Muscle layer of colon (tissue), 2 donors: ENCODE results near the gene SBF1.

Experiments used
- H3K27ac ChIP-seq: one replicate; pipeline ENCODE4 v1.7.0; 2013; ENCODE audit warnings: low read depth, mild to moderate bottlenecking, low read length, moderate library complexity
- H3K27me3 ChIP-seq, 2 donors: one replicate each; pipeline ENCODE4 v1.7.0; 2013; ENCODE audit warnings: low read length in 2 of 2, mild to moderate bottlenecking in 2 of 2; ENCODE audit not compliant: insufficient read depth in 2 of 2, control insufficient read depth in 1 of 2
- H3K36me3 ChIP-seq: one replicate; pipeline ENCODE4 v1.7.0; 2013; ENCODE audit warnings: mild to moderate bottlenecking, low read length; ENCODE audit not compliant: insufficient read depth
- H3K4me1 ChIP-seq: one replicate; pipeline ENCODE4 v1.7.0; 2013; ENCODE audit warnings: mild to moderate bottlenecking, low read length; ENCODE audit not compliant: insufficient read depth
- H3K4me3 ChIP-seq, 2 donors: one replicate each; pipeline ENCODE4 v1.7.0; 2013; ENCODE audit warnings: low read length in 2 of 2, low read depth in 1 of 2, mild to moderate bottlenecking in 1 of 2, moderate library complexity in 1 of 2
- H3K9ac ChIP-seq: one replicate; pipeline ENCODE4 v1.7.0; 2013; ENCODE audit warnings: low read length
- H3K9me3 ChIP-seq: one replicate; pipeline ENCODE4 v1.7.0; 2013; ENCODE audit warnings: mild to moderate bottlenecking, low read length
- donor health status: abdominal sarcoma.
- donor health status: Adenocarcinoma of cecum.

SBF1 gene

GRCh38 chr22:50456466-50457234, 18.2 kb downstream of the SBF1 start:
- no peak overlapping the region for H3K27ac ChIP-seq

GRCh38 chr22:50456026-50456425, 18.8 kb downstream of the SBF1 start:
- Histone ChIP-seq H3K9ac (no peak overlapping the region), H3K4me3 (no peak overlapping the region), H3K27ac (no peak overlapping the region), H3K36me3 (peaks cover 53% of the 10 kb centered on the region), H3K27me3 (no peaks in the 10 kb centered on the region), H3K9me3 (no peaks in the 10 kb centered on the region), H3K4me1 (no peaks in the 10 kb centered on the region)

More at GRCh38 chr22:50456466-50457234, 18.2 kb downstream of the SBF1 start:
- H3K9ac ChIP-seq, result no peak overlapping the region
- H3K4me3 ChIP-seq, result no peak overlapping the region
- no peaks in the 10 kb centered on the region for H3K9me3 ChIP-seq
- H3K27me3 ChIP-seq, result no peaks in the 10 kb centered on the region
- no peaks in the 10 kb centered on the region for H3K4me1 ChIP-seq
- peaks cover 58% of the 10 kb centered on the region for H3K36me3 ChIP-seq

DNA sequence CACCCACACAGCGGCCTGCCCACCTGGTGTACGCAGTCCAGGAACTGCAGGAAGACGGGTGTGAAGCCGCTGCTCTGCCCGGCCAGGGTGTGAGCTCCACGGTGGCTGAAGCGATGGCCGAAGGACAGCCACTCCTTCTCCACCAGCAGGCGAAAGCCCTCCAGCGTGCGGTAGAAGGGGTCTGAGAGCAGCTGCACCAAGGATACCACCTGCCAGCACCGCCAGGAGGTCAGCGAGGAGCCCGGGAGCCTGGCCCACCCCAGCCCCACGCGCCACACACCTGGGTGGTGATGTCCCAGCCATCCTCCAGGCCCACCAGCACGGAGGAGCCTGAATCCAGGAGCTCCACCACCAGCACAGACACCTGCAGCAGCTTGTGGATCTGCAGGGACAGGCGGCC, 19.6 kb downstream of the SBF1 start:
- Histone ChIP-seq H3K36me3 (peaks cover 45% of the 10 kb centered on the region), H3K27me3 (no peaks in the 10 kb centered on the region), H3K4me1 (no peaks in the 10 kb centered on the region), H3K9me3 (no peaks in the 10 kb centered on the region), H3K4me3 (no peak overlapping the region), H3K27ac (no peak overlapping the region), H3K9ac (no peak overlapping the region)

- peaks cover 43% of the 10 kb centered on the region for H3K36me3 ChIP-seq
- no peak overlapping the region for H3K27ac ChIP-seq
Measured at GRCh38 chr22:50454556-50455075, 20.2 kb downstream of the SBF1 start.

GRCh38 chr22:50452649-50453048, 22.2 kb downstream of the SBF1 start:
- H3K4me3 ChIP-seq, result no peak overlapping the region
- no peaks in the 10 kb centered on the region for H3K9me3 ChIP-seq
- H3K27me3 ChIP-seq, result no peaks in the 10 kb centered on the region
- no peak overlapping the region for H3K9ac ChIP-seq
- H3K36me3 ChIP-seq, result peaks cover 47% of the 10 kb centered on the region
- no peak overlapping the region for H3K27ac ChIP-seq
- H3K4me1 ChIP-seq, result no peaks in the 10 kb centered on the region

More at GRCh38 chr22:50454556-50455075, 20.2 kb downstream of the SBF1 start:
- H3K9me3 ChIP-seq, result no peaks in the 10 kb centered on the region
- no peaks in the 10 kb centered on the region for H3K4me1 ChIP-seq
- H3K4me3 ChIP-seq, result no peak overlapping the region
- no peaks in the 10 kb centered on the region for H3K27me3 ChIP-seq
- H3K9ac ChIP-seq, result no peak overlapping the region

GRCh38 chr22:50447576-50448551, 27.0 kb downstream of the SBF1 start:
- no peak overlapping the region for H3K9ac ChIP-seq
- no peak overlapping the region for H3K4me3 ChIP-seq
- H3K9me3 ChIP-seq, result no peaks in the 10 kb centered on the region
- no peaks in the 10 kb centered on the region for H3K27me3 ChIP-seq
- H3K27ac ChIP-seq, result no peak overlapping the region
- peaks cover 20% of the 10 kb centered on the region for H3K36me3 ChIP-seq
- peaks cover 6% of the 10 kb centered on the region for H3K4me1 ChIP-seq

DNA sequence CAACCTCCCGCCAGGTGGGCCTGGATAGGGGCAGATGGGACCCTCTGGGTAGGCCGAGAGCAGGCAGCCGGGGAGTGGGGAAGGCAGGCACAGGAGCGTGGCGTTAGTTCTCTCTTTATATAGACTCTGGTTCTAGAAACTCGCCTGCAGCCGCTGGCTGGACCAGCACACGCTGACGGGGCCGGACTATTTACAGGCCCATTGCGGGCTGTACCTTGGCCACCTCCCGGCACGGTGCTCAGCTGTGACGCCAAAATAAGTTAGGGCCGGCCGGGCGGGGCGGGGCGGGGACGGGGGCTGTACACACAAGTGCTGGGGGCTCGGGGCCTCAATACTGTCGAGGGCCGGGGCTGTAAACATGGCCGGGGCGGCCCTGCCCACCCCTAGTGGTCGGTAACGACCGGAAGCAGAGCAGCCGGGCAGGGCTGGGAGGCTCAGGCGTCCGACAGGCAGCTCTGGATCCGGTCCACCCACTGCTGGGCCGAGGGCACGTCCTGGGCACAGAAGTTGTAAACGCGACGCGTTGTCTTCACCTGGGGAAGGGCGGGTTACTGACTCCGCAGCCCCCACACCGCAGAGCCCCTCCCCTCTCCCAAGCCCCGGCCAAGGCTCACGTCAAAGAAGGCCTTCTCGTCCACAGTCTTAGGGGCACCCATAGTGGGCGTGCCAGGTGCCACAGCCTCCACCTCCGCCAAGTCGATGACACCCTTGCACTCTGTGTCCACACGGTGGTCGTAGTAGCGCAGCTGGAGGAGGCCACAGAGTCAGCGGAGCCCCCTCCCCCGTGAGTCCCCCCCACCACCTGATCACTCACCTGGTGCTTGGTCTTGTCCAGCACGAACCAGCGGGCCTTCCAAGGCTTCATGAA, 27.9 kb downstream of the SBF1 start:
- Histone ChIP-seq H3K27ac (no peak overlapping the region), H3K27me3 (no peaks in the 10 kb centered on the region), H3K36me3 (peaks cover 20% of the 10 kb centered on the region), H3K4me3 (no peak overlapping the region), H3K9ac (no peak overlapping the region), H3K9me3 (no peaks in the 10 kb centered on the region), H3K4me1 (peaks cover 6% of the 10 kb centered on the region)

- Histone ChIP-seq H3K9me3 (no peaks in the 10 kb centered on the region), H3K4me3 (no peak overlapping the region), H3K27me3 (no peaks in the 10 kb centered on the region), H3K9ac (no peak overlapping the region), H3K4me1 (peaks cover 6% of the 10 kb centered on the region), H3K27ac (no peak overlapping the region), H3K36me3 (peaks cover 28% of the 10 kb centered on the region)
Measured at GRCh38 chr22:50445880-50446707, 28.7 kb downstream of the SBF1 start.

- peaks cover 36% of the 10 kb centered on the region for H3K36me3 ChIP-seq
- no peak overlapping the region for H3K4me3 ChIP-seq
- no peaks in the 10 kb centered on the region for H3K9me3 ChIP-seq
- H3K4me1 ChIP-seq, result peaks cover 6% of the 10 kb centered on the region
- no peaks in the 10 kb centered on the region for H3K27me3 ChIP-seq
- H3K9ac ChIP-seq, result no peak overlapping the region
- H3K27ac ChIP-seq, result no peak overlapping the region
Measured at GRCh38 chr22:50445071-50445879, 29.6 kb downstream of the SBF1 start.

DNA sequence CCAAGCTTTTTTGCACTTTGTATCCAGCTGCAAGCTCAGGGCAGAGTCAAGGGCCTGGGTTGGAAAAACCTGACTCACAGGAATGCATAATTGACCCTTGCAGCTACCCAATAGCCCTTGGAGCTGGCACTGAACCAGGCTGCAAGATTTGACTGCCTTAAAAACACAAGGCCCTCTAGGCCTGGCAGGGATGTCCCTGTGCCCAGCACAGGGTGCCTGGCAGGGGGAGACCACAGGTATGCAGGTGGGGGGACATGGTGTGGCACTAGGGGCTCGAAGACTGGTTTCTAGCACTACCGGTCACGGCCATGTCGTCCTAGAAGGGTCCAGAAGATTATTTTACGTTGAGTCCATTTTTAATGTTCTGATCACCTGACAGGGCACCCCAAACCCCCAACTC, 30.2 kb downstream of the SBF1 start:
- Histone ChIP-seq H3K4me1 (peaks cover 6% of the 10 kb centered on the region), H3K4me3 (no peak overlapping the region), H3K27ac (no peak overlapping the region)

More for the DNA sequence above, 30.2 kb downstream of the SBF1 start:
- no peaks in the 10 kb centered on the region for H3K9me3 ChIP-seq
- peaks cover 38% of the 10 kb centered on the region for H3K36me3 ChIP-seq
- no peak overlapping the region for H3K9ac ChIP-seq
- H3K27me3 ChIP-seq, result no peaks in the 10 kb centered on the region
